A549 treated with DMSO at 1 μM for 4 hours (cell line): Measurements from ENCODE around the gene BHMT2. TPM values are rescaled to one million over a fixed set of nuclear protein-coding genes. Genes with fewer than 3 reads are reported as not detected.

Experiments
- total RNA-seq: library from RNA; stranded (reverse); fragments of 200-300 nt; extraction: Qiagen RNA extraction; gene quantifications from 5 replicates; pipeline ENCODE4 v1.2.3, GENCODE V29; 2022; ENCODE audit warnings: low read depth

Gene BHMT2
- not detected in 5 replicates for total RNA-seq

GRCh38 chr5:79069488-79070349 is at the start of gene BHMT2, which contains the start of gene DMGDH:
BHMT2 (plus strand) TSS chr5:79069767; CDS start chr5:79069783, 16 bp downstream.
DMGDH (minus strand) TSS chr5:79069674; CDS start chr5:79069620, 54 bp downstream.

GRCh38 chr5:79111387-79111959 is 41.9 kb downstream of the BHMT2 start, which contains the start of gene BHMT:
BHMT (plus strand) TSS chr5:79111809; CDS start chr5:79111886, 77 bp downstream.

Other genes with a start within 250 kb of the BHMT2 start
- 9.2 to 11.9 TPM (median 10.0 TPM) in 5 replicates for gene ARSB, start 84.5 kb upstream of the BHMT2 start, total RNA-seq
- not detected in 5 replicates for gene DMGDH, start 93 bp upstream of the BHMT2 start, total RNA-seq
- gene BHMT, start 42.0 kb downstream of the BHMT2 start, total RNA-seq, result not detected in 5 replicates
- gene JMY, start 166.4 kb downstream of the BHMT2 start, total RNA-seq, result 2.9 to 4.3 TPM (median 3.9 TPM) in 5 replicates